Heart left ventricle (tissue), 16 donors: ENCODE results near the gene CLEC16A. TPM values are rescaled to one million over a fixed set of nuclear protein-coding genes. Genes with fewer than 3 reads are reported as not detected.

Experiments used
- ATAC-seq, 4 donors: fragments of 200-7000 bp; cut with Tn5 transposase; one replicate each; pipeline ENCODE4 v1.9.1; 2020 to 2022; ENCODE audit warnings: moderate library complexity in 4 of 4, mild to moderate bottlenecking in 3 of 4, moderate number of reproducible peaks in 1 of 4
- DNase-seq, 5 donors: peaks; one replicate each; pipeline ENCODE4 v3.0.0-alpha.2; 2020
- H3K27ac ChIP-seq, 12 donors: fragments of 200-600 bp; sonication (generic) in 4 of 12; one replicate each; pipeline versions ENCODE4 v1.5.0 to v1.8.0; 2016 to 2022; ENCODE audit warnings: mild to moderate bottlenecking in 2 of 12
- H3K27me3 ChIP-seq, 9 donors: fragments of 200-600 bp; sonication (generic) in 2 of 9; one replicate each; pipeline versions ENCODE4 v1.5.1 to v1.8.0; 2016 to 2022; ENCODE audit warnings: mild to moderate bottlenecking in 3 of 9
- H3K36me3 ChIP-seq, 9 donors: fragments of 200-600 bp; sonication (generic) in 2 of 9; one replicate each; pipeline versions ENCODE4 v1.5.0 to v1.8.0; 2018 to 2022; ENCODE audit warnings: mild to moderate bottlenecking in 2 of 9
- H3K4me1 ChIP-seq, 12 donors: fragments of 200-600 bp; sonication (generic) in 4 of 12; one replicate each; pipeline versions ENCODE4 v1.5.0 to v1.8.0; 2016 to 2022; ENCODE audit warnings: mild to moderate bottlenecking in 3 of 12
- H3K4me3 ChIP-seq, 12 donors: fragments of 200-600 bp; sonication (generic) in 4 of 12; one replicate each; pipeline versions ENCODE4 v1.5.0 to v1.8.0; 2017 to 2022; ENCODE audit warnings: mild to moderate bottlenecking in 9 of 12, moderate library complexity in 4 of 12
- H3K9me3 ChIP-seq, 12 donors: fragments of 200-600 bp; sonication (generic) in 4 of 12; one replicate each; pipeline versions ENCODE4 v1.5.0 to v1.8.0; 2016 to 2022; ENCODE audit warnings: mild to moderate bottlenecking in 1 of 12
- POLR2A ChIP-seq, 2 donors: fragments of 450-650 bp; IDR thresholded peaks; one replicate each; pipeline ENCODE4 v1.6.1; 2017; ENCODE audit warnings: antibody characterized with exemption in 2 of 2, mild to moderate bottlenecking in 2 of 2, moderate library complexity in 2 of 2
- WGBS, 4 donors: extraction: QIAGEN DNeasy Blood & Tissue Kit in 2 of 4; methylation state at CpG; one replicate each; pipeline versions ENCODE4 v1.1.5 to v1.1.7; 2013 to 2018; 5-methylcytosine and 5-hydroxymethylcytosine counted together
- intact Hi-C, 10 donors: fragments of 100-400 bp; cut with DNase I; formaldehyde crosslinking; loops; one replicate each; pipeline versions ENCODE4 v1.11.1 to v1.14.2; 2022
- polyA plus RNA-seq, 2 donors: library from polyadenylated mRNA; stranded (reverse); fragments of 200-250 nt; gene quantifications; one replicate each; pipeline ENCODE4 v1.2.3, GENCODE V29; 2013
- total RNA-seq, 9 donors: library from RNA; depleted of rRNA in 2 of 9; stranded (reverse); fragments of >200 nt in 2 of 9; fragmentation: NEBNext Ultra II Directional in 3 of 9; extraction: Animal tissue kit (Norgen Biotek cat#: 25700) in 3 of 9; gene quantifications; one replicate each; pipeline versions ENCODE4 v1.1.0 to v1.2.4, GENCODE V29; 2016 to 2023
- TF ChIP-seq, protein P1 (sequence below), 12 donors: fragments of 200-600 bp; sonication (generic) in 4 of 12; IDR thresholded peaks; one replicate each; pipeline versions ENCODE4 v1.5.0 to v1.8.0; 2018 to 2022; ENCODE audit warnings: antibody characterized with exemption in 12 of 12, mild to moderate bottlenecking in 5 of 12
- donor health status: ischemic (EF 13 %, LVEDD 7.1; RV severe dilation, severe dysfunction).
- donor health status: healthy with polysubstance abuse.
- donor health status: DM: no; HTN: yes; CAD: no.
- donor health status: DM: no; HTN: no; CAD: no.
- donor health status: ischemic (EF 25% LVEDD 6.9; RV normal size, moderate dysfunction).
- donor health status: ischemic (EF 25% LVEDD 5.7; RV mildly dilated, moderate dysfunction).
- donor health status: healthy.
- donor health status: DM: yes; HTN: yes; CAD: no.
- donor health status: ischemic (EF 35%, LVEDD 5.7; RV mildly dilated, moderate dysfunction).
- donor health status: nonischemic (EF 11% LVEDD 7.7; RV severe dilation, severe dysfunction).
- donor health status: DM: yes; HTN: yes; CAD: no.
- donor health status: PGD.
- donor health status: ischemic (EF 29% LVEDD 5.4; RV normal size, mild dysfunction).
- donor health status: nonischemic (EF 23%, LVEDD 6.1; RV moderate dilation, normal function).

The CLEC16A gene
- total and polyA plus RNA-seq, 11 donors, result 13.8 to 41.1 (median 23.7) TPM

DNA sequence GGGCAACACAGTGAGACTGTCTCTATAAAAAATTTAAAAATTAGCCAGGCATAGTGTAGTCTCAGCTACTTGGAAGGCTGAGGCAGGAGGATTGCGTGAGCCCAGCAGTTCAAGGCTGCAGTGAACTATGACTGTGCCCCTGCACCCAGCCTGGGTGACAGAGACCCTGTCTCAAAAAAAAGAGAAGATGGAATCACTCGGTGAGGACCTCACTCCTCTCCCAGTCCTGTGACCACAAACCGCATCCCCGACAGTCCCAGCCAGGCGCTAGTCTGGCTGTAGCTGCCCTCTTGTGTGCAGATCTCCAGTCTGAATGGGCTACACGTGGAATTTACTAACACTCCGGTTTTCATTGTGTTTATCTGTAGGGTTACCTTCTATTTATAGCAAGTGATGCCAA lies 13.2 kb upstream of the CLEC16A start:
- Histone ChIP-seq H3K27ac (no peak overlapping the region), H3K4me3 (no peak overlapping the region), H3K4me1 (peaks cover 6 to 63% (median 45%) of the 10 kb centered on the region in 12 donors), H3K9me3 (no peaks in the 10 kb centered on the region), H3K36me3 (peaks cover 0 to 58% (median 39%) of the 10 kb centered on the region in 9 donors), H3K27me3 (no peaks in the 10 kb centered on the region)
- intact Hi-C loops, result no loop called here
- TF ChIP-seq, protein P1, sequence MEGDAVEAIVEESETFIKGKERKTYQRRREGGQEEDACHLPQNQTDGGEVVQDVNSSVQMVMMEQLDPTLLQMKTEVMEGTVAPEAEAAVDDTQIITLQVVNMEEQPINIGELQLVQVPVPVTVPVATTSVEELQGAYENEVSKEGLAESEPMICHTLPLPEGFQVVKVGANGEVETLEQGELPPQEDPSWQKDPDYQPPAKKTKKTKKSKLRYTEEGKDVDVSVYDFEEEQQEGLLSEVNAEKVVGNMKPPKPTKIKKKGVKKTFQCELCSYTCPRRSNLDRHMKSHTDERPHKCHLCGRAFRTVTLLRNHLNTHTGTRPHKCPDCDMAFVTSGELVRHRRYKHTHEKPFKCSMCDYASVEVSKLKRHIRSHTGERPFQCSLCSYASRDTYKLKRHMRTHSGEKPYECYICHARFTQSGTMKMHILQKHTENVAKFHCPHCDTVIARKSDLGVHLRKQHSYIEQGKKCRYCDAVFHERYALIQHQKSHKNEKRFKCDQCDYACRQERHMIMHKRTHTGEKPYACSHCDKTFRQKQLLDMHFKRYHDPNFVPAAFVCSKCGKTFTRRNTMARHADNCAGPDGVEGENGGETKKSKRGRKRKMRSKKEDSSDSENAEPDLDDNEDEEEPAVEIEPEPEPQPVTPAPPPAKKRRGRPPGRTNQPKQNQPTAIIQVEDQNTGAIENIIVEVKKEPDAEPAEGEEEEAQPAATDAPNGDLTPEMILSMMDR (IDR thresholded peaks at IDR 0.05), result no peak
- no peak for TF ChIP-seq POLR2A (IDR thresholded peaks at IDR 0.05)
- WGBS, 4 donors, result 43 to 58% (median 49%) methylated on average over 7 of the region's 7 CpGs
- DNase-seq, result no peak
- no peak for ATAC-seq

DNA sequence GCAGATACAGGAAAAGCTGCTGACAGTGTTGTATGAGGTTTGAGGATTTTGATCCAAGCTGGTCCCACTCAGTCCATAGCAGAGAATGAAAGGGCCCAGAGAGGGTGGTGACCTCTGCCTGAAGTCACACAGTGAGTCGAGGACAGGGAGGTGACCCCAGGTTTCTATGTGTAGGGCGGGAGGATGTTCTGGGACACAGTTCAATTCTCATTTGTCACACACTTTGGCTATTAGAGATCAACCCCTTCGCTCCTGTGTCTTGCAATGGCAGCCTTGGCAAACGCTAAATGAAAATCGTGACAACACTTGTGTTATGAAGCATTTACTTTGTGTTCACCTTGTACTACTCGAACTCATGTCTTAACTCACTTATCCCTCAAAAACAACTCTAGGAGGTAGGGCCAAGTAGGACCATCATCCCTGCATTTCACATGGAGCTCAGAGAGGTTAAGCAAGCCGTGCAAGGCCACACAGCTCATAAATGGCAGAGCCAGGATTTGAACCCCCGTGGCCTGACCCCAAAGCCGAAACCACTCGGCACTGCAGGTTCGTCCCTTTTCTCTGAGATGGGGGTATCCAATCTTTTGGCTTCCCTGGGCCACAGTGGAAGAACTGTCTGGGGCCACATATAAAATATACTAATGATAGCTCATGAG lies 12.3 kb upstream of the CLEC16A start:
- Histone ChIP-seq H3K36me3 (peaks cover 0 to 56% (median 29%) of the 10 kb centered on the region in 9 donors), H3K27me3 (no peaks in the 10 kb centered on the region), H3K4me3 (no peak overlapping the region), H3K4me1 (peaks cover 6 to 72% (median 53%) of the 10 kb centered on the region in 12 donors), H3K9me3 (no peaks in the 10 kb centered on the region), H3K27ac (peak overlapping the region in 1 of 12 donors; percentile 37)
- intact Hi-C loops, result no loop called here
- WGBS, 4 donors, result 95 to 97% (median 97%) methylated on average over 11 of the region's 11 CpGs
- TF ChIP-seq, protein P1 (IDR thresholded peaks at IDR 0.05), result no peak
- TF ChIP-seq POLR2A (IDR thresholded peaks at IDR 0.05), result no peak
- ATAC-seq, result no peak
- DNase-seq, result no peak

DNA sequence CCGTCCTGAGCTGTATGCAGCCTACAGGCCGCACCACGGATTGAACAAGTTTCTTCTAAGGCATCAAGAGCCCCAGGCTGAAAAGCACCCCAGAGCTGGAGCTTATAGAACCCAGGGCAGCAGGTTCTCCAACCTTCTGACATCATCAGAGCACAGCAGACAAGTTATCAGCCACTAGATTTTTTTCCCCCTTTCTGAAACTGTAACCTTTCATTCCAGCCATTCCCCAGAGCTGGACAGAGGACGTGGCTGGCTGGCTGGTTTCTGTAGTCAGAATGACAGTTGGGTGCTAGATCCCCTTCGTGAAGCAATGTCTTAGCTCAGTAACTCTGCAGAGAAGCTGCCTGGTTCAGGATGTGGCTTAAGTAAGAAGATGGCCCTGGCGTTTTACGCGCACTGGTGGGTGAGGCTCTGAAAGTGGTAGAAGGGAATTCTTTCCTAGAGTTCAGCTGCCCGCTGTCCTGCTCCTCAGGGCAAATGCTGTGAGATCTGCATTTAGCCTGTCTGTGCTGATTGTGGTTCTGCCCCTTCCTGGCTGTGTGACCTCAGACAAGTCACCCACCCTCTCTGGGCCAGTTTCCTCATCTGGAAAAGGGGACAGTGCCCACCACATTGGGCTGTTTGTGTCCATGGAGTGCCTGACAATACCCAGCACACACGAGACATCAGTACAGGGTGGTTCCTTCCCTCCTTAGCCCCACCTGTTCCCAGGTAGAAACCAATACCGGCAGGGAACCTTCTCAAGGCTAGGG lies 11.2 kb upstream of the CLEC16A start:
- H3K27me3 ChIP-seq, result no peaks in the 10 kb centered on the region
- peaks cover 10 to 83% (median 64%) of the 10 kb centered on the region in 12 donors for H3K4me1 ChIP-seq
- H3K36me3 ChIP-seq, result peaks cover 0 to 46% (median 19%) of the 10 kb centered on the region in 9 donors
- TF ChIP-seq POLR2A (IDR thresholded peaks at IDR 0.05), result no peak
- TF ChIP-seq, protein P1 (IDR thresholded peaks at IDR 0.05), result no peak
- H3K27ac ChIP-seq, result peak overlapping the region in 7 of 12 donors; percentile 17 to 46 (median 34)
- H3K4me3 ChIP-seq, result no peak overlapping the region
- DNase-seq (no peak), ATAC-seq (peak in 1 of 4 donors; percentile 10)
- no peaks in the 10 kb centered on the region for H3K9me3 ChIP-seq
- intact Hi-C loops, result no loop called here
- WGBS, 4 donors, result 75 to 82% (median 78%) methylated on average over 10 to 11 of the region's 11 CpGs

DNA sequence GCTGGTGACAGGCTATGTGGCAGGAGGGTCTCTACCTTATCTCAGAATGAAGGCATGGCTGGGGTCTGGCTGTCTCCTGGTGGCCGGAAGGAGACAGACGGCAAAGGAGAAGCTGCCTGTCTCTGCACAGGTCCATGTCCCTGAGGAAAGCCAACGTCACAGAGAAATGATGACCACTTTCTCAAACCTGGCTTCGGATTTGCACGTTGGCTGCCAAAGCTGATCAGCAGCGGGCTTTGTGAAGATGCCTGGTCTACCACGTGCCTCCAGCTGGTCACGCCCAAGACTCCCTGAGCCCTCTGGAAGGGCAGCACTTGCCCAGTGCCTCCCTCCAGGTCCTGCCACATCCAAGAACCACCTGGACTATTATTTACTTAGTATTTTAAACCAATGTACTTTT lies 10.5 kb upstream of the CLEC16A start:
- H3K36me3 ChIP-seq, result peaks cover 0 to 38% (median 12%) of the 10 kb centered on the region in 9 donors
- no peaks in the 10 kb centered on the region for H3K27me3 ChIP-seq
- intact Hi-C loops, result no loop called here
- TF ChIP-seq, protein P1 (IDR thresholded peaks at IDR 0.05), result no peak
- TF ChIP-seq POLR2A (IDR thresholded peaks at IDR 0.05), result no peak
- H3K4me1 ChIP-seq, result peaks cover 15 to 90% (median 71%) of the 10 kb centered on the region in 12 donors
- H3K4me3 ChIP-seq, result no peak overlapping the region
- no peaks in the 10 kb centered on the region for H3K9me3 ChIP-seq
- DNase-seq (no peak), ATAC-seq (no peak)
- WGBS, 4 donors, result 55 to 61% (median 59%) methylated on average over 8 of the region's 8 CpGs
- H3K27ac ChIP-seq, result peak overlapping the region in 6 of 12 donors; percentile 10 to 46 (median 25)
